ENCODE measurements around the gene ARL6IP6.

DNA sequence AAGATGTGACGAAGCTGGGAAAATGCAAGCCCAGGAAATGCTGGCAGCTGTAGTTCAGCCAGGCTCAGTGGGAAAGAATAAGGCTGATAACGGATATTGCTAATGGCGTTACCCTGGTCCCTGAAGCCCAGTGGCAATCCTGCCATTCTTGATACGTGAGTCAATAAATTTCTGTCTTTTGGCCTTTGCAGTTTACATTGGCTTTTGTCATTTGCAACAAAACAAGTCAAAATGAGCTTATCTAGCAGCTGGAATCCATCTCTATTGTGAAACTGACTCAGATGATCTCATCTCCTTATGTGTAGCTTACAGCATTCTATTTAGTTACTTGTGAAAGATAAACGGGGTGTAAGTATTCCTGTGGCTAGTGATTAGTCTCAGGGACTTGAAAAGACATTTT, 43.8 kb downstream of the ARL6IP6 start:
- TF ChIP-seq CTCF (conservative IDR thresholded peaks at IDR 0.05; ENCODE audit: low read depth, low read length), result no peak
- no peak for TF ChIP-seq EZH2 (IDR thresholded peaks at IDR 0.05; ENCODE audit: borderline replicate concordance, low read depth, low read length, poor library complexity, severe bottlenecking)
